Measurements from ENCODE around the gene MORN2. TPM values are rescaled to one million over a fixed set of nuclear protein-coding genes. Genes with fewer than 3 reads are reported as not detected.

The MORN2 gene
- total RNA-seq, 4 donors from 2014 or later = 39.0 to 54.6 (median 47.3) TPM

- WGBS, 2 donors = 38 to 51% methylated on average over 1 of the region's 1 CpG
- Histone ChIP-seq H3K27me3 (no peaks in the 10 kb centered on the region), H3K36me3 (peaks cover 0 to 17% of the 10 kb centered on the region in 2 donors), H3K4me3 (replicated peaks in 1 of 3) (no peak overlapping the region), H3K9me3 (no peaks in the 10 kb centered on the region), H3K4me1 (no peaks in the 10 kb centered on the region), H3K27ac (no peak overlapping the region)
- no peak for DNase-seq
- intact Hi-C loops (cut with DNase I) = no loop called here
- TF ChIP-seq POLR2A (IDR thresholded peaks at IDR 0.05) (no peak), CTCF (IDR thresholded peaks at IDR 0.05) (peak in 2 of 6 experiments; percentile 25 to 41)
Measured at GRCh38 chr2:38835015-38835601, 40.7 kb upstream of the MORN2 start.

GRCh38 chr2:38835990-38836389 lies 39.8 kb upstream of the MORN2 start:
- Histone ChIP-seq H3K9me3 (no peaks in the 10 kb centered on the region), H3K36me3 (peaks cover 0 to 17% of the 10 kb centered on the region in 2 donors), H3K27ac (no peak overlapping the region), H3K4me3 (replicated peaks in 1 of 3) (no peak overlapping the region), H3K4me1 (no peaks in the 10 kb centered on the region), H3K27me3 (no peaks in the 10 kb centered on the region)
- intact Hi-C loops (cut with DNase I) = no loop called here
- DNase-seq = no peak
- WGBS, 2 donors = 93 to 96% methylated on average over 3 of the region's 3 CpGs
- TF ChIP-seq POLR2A (IDR thresholded peaks at IDR 0.05) (no peak), CTCF (IDR thresholded peaks at IDR 0.05) (no peak)

GRCh38 chr2:38836791-38837190 lies 39.0 kb upstream of the MORN2 start:
- intact Hi-C loops (cut with DNase I) = no loop called here
- no peaks in the 10 kb centered on the region for H3K27me3 ChIP-seq
- 89% methylated on average over 2 of the region's 2 CpGs for WGBS, 2 donors
- no peak overlapping the region for H3K4me3 ChIP-seq (replicated peaks in 1 of 3)
- H3K9me3 ChIP-seq = no peaks in the 10 kb centered on the region
- H3K27ac ChIP-seq = no peak overlapping the region
- TF ChIP-seq CTCF (IDR thresholded peaks at IDR 0.05) (no peak), POLR2A (IDR thresholded peaks at IDR 0.05) (no peak)
- no peaks in the 10 kb centered on the region for H3K4me1 ChIP-seq
- no peak for DNase-seq
- H3K36me3 ChIP-seq = peaks cover 0 to 17% of the 10 kb centered on the region in 2 donors

GRCh38 chr2:38850045-38850444 lies 25.7 kb upstream of the MORN2 start:
- Histone ChIP-seq H3K9me3 (no peaks in the 10 kb centered on the region), H3K27me3 (no peaks in the 10 kb centered on the region), H3K4me3 (replicated peaks in 1 of 3) (no peak overlapping the region), H3K4me1 (no peaks in the 10 kb centered on the region), H3K27ac (no peak overlapping the region), H3K36me3 (peaks cover 20% of the 10 kb centered on the region in 2 donors)
- no peak for DNase-seq
- intact Hi-C loops (cut with DNase I) = no loop called here
- 86 to 88% methylated on average over 3 of the region's 3 CpGs for WGBS, 2 donors
- TF ChIP-seq CTCF (IDR thresholded peaks at IDR 0.05) (no peak), POLR2A (IDR thresholded peaks at IDR 0.05) (no peak)

GRCh38 chr2:38856165-38856564 lies 19.6 kb upstream of the MORN2 start:
- peaks cover 32 to 37% of the 10 kb centered on the region in 2 donors for H3K36me3 ChIP-seq
- H3K4me1 ChIP-seq = no peaks in the 10 kb centered on the region
- TF ChIP-seq POLR2A (IDR thresholded peaks at IDR 0.05) (no peak), CTCF (IDR thresholded peaks at IDR 0.05) (no peak)
- no peaks in the 10 kb centered on the region for H3K27me3 ChIP-seq
- H3K9me3 ChIP-seq = no peaks in the 10 kb centered on the region
- WGBS, 2 donors = 94 to 98% methylated on average over 1 of the region's 1 CpG
- H3K27ac ChIP-seq = no peak overlapping the region
- intact Hi-C loops (cut with DNase I) = no loop called here
- no peak for DNase-seq
- H3K4me3 ChIP-seq (replicated peaks in 1 of 3) = no peak overlapping the region
